Breast epithelium (tissue), 3 donors: Measurements from ENCODE around the gene TRIM24.

Experiments
- POLR2AphosphoS5 ChIP-seq, 3 donors: sonication (generic); formaldehyde crosslinking; IDR thresholded peaks; one replicate each; pipeline ENCODE4 v1.6.1; 2017; ENCODE audit warnings: antibody characterized with exemption in 3 of 3
- TF ChIP-seq, protein P1 (sequence below), 3 donors: fragments of 450-650 bp; IDR thresholded peaks; one replicate each; pipeline ENCODE4 v1.5.1; 2016 to 2017; ENCODE audit warnings: antibody characterized with exemption in 3 of 3, mild to moderate bottlenecking in 3 of 3, moderate library complexity in 3 of 3

GRCh38 chr7:138546064-138546619, 86.1 kb downstream of the TRIM24 start:
- TF ChIP-seq, protein P1, sequence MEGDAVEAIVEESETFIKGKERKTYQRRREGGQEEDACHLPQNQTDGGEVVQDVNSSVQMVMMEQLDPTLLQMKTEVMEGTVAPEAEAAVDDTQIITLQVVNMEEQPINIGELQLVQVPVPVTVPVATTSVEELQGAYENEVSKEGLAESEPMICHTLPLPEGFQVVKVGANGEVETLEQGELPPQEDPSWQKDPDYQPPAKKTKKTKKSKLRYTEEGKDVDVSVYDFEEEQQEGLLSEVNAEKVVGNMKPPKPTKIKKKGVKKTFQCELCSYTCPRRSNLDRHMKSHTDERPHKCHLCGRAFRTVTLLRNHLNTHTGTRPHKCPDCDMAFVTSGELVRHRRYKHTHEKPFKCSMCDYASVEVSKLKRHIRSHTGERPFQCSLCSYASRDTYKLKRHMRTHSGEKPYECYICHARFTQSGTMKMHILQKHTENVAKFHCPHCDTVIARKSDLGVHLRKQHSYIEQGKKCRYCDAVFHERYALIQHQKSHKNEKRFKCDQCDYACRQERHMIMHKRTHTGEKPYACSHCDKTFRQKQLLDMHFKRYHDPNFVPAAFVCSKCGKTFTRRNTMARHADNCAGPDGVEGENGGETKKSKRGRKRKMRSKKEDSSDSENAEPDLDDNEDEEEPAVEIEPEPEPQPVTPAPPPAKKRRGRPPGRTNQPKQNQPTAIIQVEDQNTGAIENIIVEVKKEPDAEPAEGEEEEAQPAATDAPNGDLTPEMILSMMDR (IDR thresholded peaks at IDR 0.05): no peak
- TF ChIP-seq POLR2AphosphoS5 (IDR thresholded peaks at IDR 0.05): no peak
